K562 (cell line): ENCODE data around the gene ADSS1. TPM values are rescaled to one million over a fixed set of nuclear protein-coding genes. Genes with fewer than 3 reads are reported as not detected.

ENCODE experiments used
- ATAC-seq: fragments of 200-7000 bp; cut with Tn5 transposase; 3 replicates; pipeline ENCODE4 v1.9.1; 2020; ENCODE audit warnings: moderate library complexity
- BruUV-seq: library from RNA; stranded (reverse); fragments of 400-500 nt; replicated peaks from 2 replicates; lab custom pipeline; 2021; lab: Mats Ljungman, UMichigan
- CTCF ChIA-PET: fragments of 300-600 bp; formaldehyde crosslinking; extraction: SDS; loops from one replicate; lab custom pipeline; 2021; ENCODE audit warnings: low intra/inter-chr PET ratio; lab: Yijun Ruan, JAX
- POLR2A ChIA-PET: fragments of 300-600, 350-650 bp; sonication (Branson Sonifier 250); formaldehyde crosslinking; extraction: SDS; loops from one replicate; lab custom pipeline; 2021; ENCODE audit warnings: antibody characterized with exemption, inconsistent platforms; lab: Yijun Ruan, JAX
- DNase-seq, 4 experiments: peaks; one replicate each; pipeline versions ENCODE4 v3.0.0 to v3.0.0-alpha.2; 2011 to 2018; ENCODE audit warnings: low spot score in 3 of 4, mixed read lengths in 3 of 4; ENCODE audit errors: extremely low read depth in 1 of 4
- FAIRE-seq: peaks from 2 replicates; lab custom pipeline; 2011; peaks lifted over from hg19 to GRCh38; lab: Jason Lieb, UNC
- H2AFZ ChIP-seq: 2 replicates; pipeline ENCODE4 v1.6.0; 2011; ENCODE audit warnings: low read depth, low read length, control low read depth, inconsistent platforms
- H3K27ac ChIP-seq: fragments of 200-600 bp; 3 replicates; pipeline ENCODE4 v1.8.0; 2011; ENCODE audit warnings: low read depth, mild to moderate bottlenecking, control low read depth, inconsistent platforms, low read length, moderate library complexity, mixed read lengths; ENCODE audit errors: extremely low read depth
- H3K27me3 ChIP-seq, 2 experiments: fragments of 300-600 bp in 1 of 2; 2 replicates in 1 of 2; 3 replicates in 1 of 2; pipeline versions ENCODE4 v1.6.0 to v1.8.0; 2011; ENCODE audit warnings: inconsistent platforms in 2 of 2, low read length in 2 of 2, mild to moderate bottlenecking in 1 of 2, mixed read lengths in 1 of 2, moderate library complexity in 1 of 2; ENCODE audit not compliant: control insufficient read depth in 2 of 2, insufficient read depth in 2 of 2
- H3K36me3 ChIP-seq: fragments of 300-600 bp; 3 replicates; pipeline ENCODE4 v1.8.0; 2011; ENCODE audit warnings: mild to moderate bottlenecking, low read length, inconsistent platforms; ENCODE audit not compliant: control insufficient read depth, insufficient read depth
- H3K4me1 ChIP-seq, 2 experiments: fragments of 200-600 bp in 1 of 2; replicated peaks in 1 of 2; 2 replicates in 1 of 2; 3 replicates in 1 of 2; pipeline versions ENCODE4 v1.5.1 to v1.8.0; 2011; ENCODE audit warnings: inconsistent platforms in 2 of 2, low read length in 2 of 2, mild to moderate bottlenecking in 1 of 2, mixed read lengths in 1 of 2, moderate library complexity in 1 of 2; ENCODE audit not compliant: control insufficient read depth in 2 of 2, insufficient read depth in 2 of 2
- H3K4me2 ChIP-seq: 2 replicates; pipeline ENCODE4 v1.6.1; 2011; ENCODE audit warnings: low read length, control low read depth, inconsistent platforms, mixed read lengths; ENCODE audit not compliant: insufficient read depth
- H3K4me3 ChIP-seq: fragments of 200-600 bp; sonication (generic), shearing (Covaris generic); 2 replicates; pipeline ENCODE4 v1.5.1; 2016; ENCODE audit warnings: control low read depth, inconsistent platforms
- H3K79me2 ChIP-seq: fragments of 200-600 bp; 3 replicates; pipeline ENCODE4 v1.8.0; 2011; ENCODE audit warnings: low read length, inconsistent platforms; ENCODE audit not compliant: control insufficient read depth, insufficient read depth
- H3K9ac ChIP-seq, 2 experiments: 2 replicates each; pipeline versions ENCODE4 v1.6.0 to v1.6.1; 2011; ENCODE audit warnings: low read depth in 2 of 2, low read length in 2 of 2, control low read depth in 1 of 2, inconsistent platforms in 1 of 2, mild to moderate bottlenecking in 1 of 2, mixed read lengths in 1 of 2; ENCODE audit not compliant: insufficient read depth in 1 of 2
- H3K9me1 ChIP-seq: one replicate; pipeline ENCODE4 v1.6.0; 2011; ENCODE audit warnings: inconsistent platforms, mild to moderate bottlenecking, low read length, moderate library complexity; ENCODE audit not compliant: control insufficient read depth, insufficient read depth
- H3K9me3 ChIP-seq: replicated peaks from 2 replicates; pipeline ENCODE4 v1.5.1; 2011; ENCODE audit warnings: low read depth, low read length, inconsistent platforms; ENCODE audit not compliant: control insufficient read depth, insufficient read depth
- H4K20me1 ChIP-seq: replicated peaks from 2 replicates; pipeline ENCODE4 v1.6.1; 2011; ENCODE audit warnings: low read length, inconsistent platforms, mixed read lengths; ENCODE audit not compliant: control insufficient read depth, insufficient read depth
- FOXK2 ChIP-seq, 2 experiments: fragments of 450-650 bp; IDR thresholded peaks in 1 of 2; conservative IDR thresholded peaks in 1 of 2; 2 replicates each; pipeline ENCODE4 v1.6.1; 2016; ENCODE audit warnings: low read depth in 2 of 2, mild to moderate bottlenecking in 1 of 2
- JUN ChIP-seq, 2 experiments: sonication (generic) in 1 of 2; formaldehyde crosslinking in 1 of 2; IDR thresholded peaks; 2 replicates each; pipeline versions ENCODE4 v1.6.1 to v1.8.0; 2012 to 2022; ENCODE audit warnings: borderline replicate concordance in 2 of 2, mild to moderate bottlenecking in 2 of 2, improper control_type of control experiment in 1 of 2, low read depth in 1 of 2, low read length in 1 of 2, missing genetic modification reagents in 1 of 2
- KLF10 ChIP-seq: fragments of 250-450 bp; sonication (Bioruptor Pico); IDR thresholded peaks from 2 replicates; pipeline ENCODE4 v1.6.1; 2021; ENCODE audit warnings: matching md5 sums
- MCM3 ChIP-seq: fragments of 450-650 bp; IDR thresholded peaks from 2 replicates; pipeline ENCODE4 v1.6.1; 2016
- POLR2B ChIP-seq: fragments of 450-650 bp; IDR thresholded peaks from 2 replicates; pipeline ENCODE4 v1.6.1; 2018; ENCODE audit warnings: low read depth; ENCODE audit not compliant: partially characterized antibody
- PTBP1 ChIP-seq: fragments of 200-400 bp; formaldehyde crosslinking; IDR thresholded peaks from 2 replicates; pipeline ENCODE4 v1.6.1; 2017; ENCODE audit warnings: low read depth, low read length
- SAP30 ChIP-seq: fragments of 200-600 bp; sonication (generic); IDR thresholded peaks from 2 replicates; pipeline ENCODE4 v1.6.1; 2012; ENCODE audit warnings: borderline replicate concordance, low read depth, mild to moderate bottlenecking, moderate library complexity, low read length, control low read depth, inconsistent platforms; ENCODE audit not compliant: insufficient read depth, poor library complexity, severe bottlenecking
- WGBS: fragments of 100-300 bp; shearing (Covaris generic); methylation state at CpG from one replicate; pipeline ENCODE4 v1.1.6; 2016; ENCODE audit warnings: low coverage, mixed read lengths; ENCODE audit not compliant: insufficient coverage; ENCODE audit errors: missing lambda C conversion rate; 5-methylcytosine and 5-hydroxymethylcytosine counted together
- in situ Hi-C: fragments of 300-500 bp; cut with MboI; formaldehyde crosslinking; loops from 4 replicates; pipeline ENCODE4 v1.15.0; 2018; ENCODE audit warnings: inconsistent platforms, mixed read lengths
- intact Hi-C: fragments of 100-400 bp; cut with micrococcal nuclease; formaldehyde crosslinking; loops from 2 replicates; pipeline ENCODE4 v1.14.2; 2022
- polyA plus RNA-seq, 8 experiments: library from polyadenylated mRNA; depleted of rRNA in 4 of 8; stranded (reverse) in 5 of 8; unstranded in 3 of 8; fragments of >200 nt; fragmentation: Nextera tagmentation in 2 of 8; fragmentation: Illumina TruSeq in 1 of 8; extraction: Ambion mirVana in 2 of 8; extraction: Trizol in 1 of 8; gene quantifications; 2 replicates each; pipeline versions ENCODE4 v1.2.1 to v1.2.3, GENCODE V29; 2011 to 2014; ENCODE audit warnings: inconsistent platforms in 1 of 8, missing spikeins in 1 of 8
- total RNA-seq, 7 experiments: library from RNA; depleted of rRNA in 6 of 7; stranded (reverse); fragments of >200 nt in 6 of 7; fragmentation: Illumina TruSeq in 2 of 7; extraction: Trizol in 2 of 7; gene quantifications; 2 replicates each; pipeline versions ENCODE4 v1.2.1 to v1.2.3, GENCODE V29; 2011 to 2021; ENCODE audit warnings: low replicate concordance in 1 of 7

Gene ADSS1
- total and polyA plus RNA-seq, 9 of the 15 experiments (the other 6 are each of a cell fraction or from before 2014, with no cell fraction given): 0.53 to 5.9 (median 3.9) TPM

GRCh38 chr14:104714681-104715080 is 9.3 kb upstream of the ADSS1 start:
- Histone ChIP-seq H3K27me3 (no peaks in the 10 kb centered on the region), H3K9ac (no peak overlapping the region; a peak in 1 of 4 replicates), H3K9me3 (no peaks in the 10 kb centered on the region), H3K4me2 (no peak overlapping the region), H3K36me3 (peaks cover 3% of the 10 kb centered on the region; the same call in 1 of the 3 replicates), H2AFZ (no peak overlapping the region), H3K9me1 (no peaks in the 10 kb centered on the region), H3K27ac (no peak overlapping the region), H3K79me2 (no peaks in the 10 kb centered on the region), H3K4me3 (no peak overlapping the region), H4K20me1 (peaks cover 3% of the 10 kb centered on the region; the same call in 1 of the 2 replicates), H3K4me1 (peaks cover 0 to 38% of the 10 kb centered on the region in 2 experiments; a peak in 2 of 5 replicates)
- CTCF ChIA-PET: no interaction called here
- TF ChIP-seq POLR2B (no peak), KLF10 (no peak), FOXK2 (conservative IDR thresholded peaks at IDR 0.05 in 1 of 2, IDR thresholded peaks at IDR 0.05 in 1 of 2; ENCODE audit: low read depth in 2 of 2) (no peak)
- no peak for DNase-seq
- FAIRE-seq: no peak
- 95% methylated on average over 4 of the region's 31 CpGs for WGBS
- BruUV-seq: no TSS peak
- intact Hi-C loops (no loop called here), in situ Hi-C loops (loop anchor here (5.0 kb wide), 1 partner anchor 57 kb away; no protein-coding TSS in a partner anchor)
- POLR2A ChIA-PET: no interaction called here
- no peak for ATAC-seq

GRCh38 chr14:104715416-104715815 is 8.6 kb upstream of the ADSS1 start:
- Histone ChIP-seq H3K9me1 (no peaks in the 10 kb centered on the region), H3K79me2 (no peaks in the 10 kb centered on the region), H3K27ac (no peak overlapping the region), H2AFZ (no peak overlapping the region), H3K4me1 (peaks cover 0 to 38% of the 10 kb centered on the region in 2 experiments; a peak in 2 of 5 replicates), H3K4me2 (no peak overlapping the region), H3K27me3 (no peaks in the 10 kb centered on the region), H3K4me3 (no peak overlapping the region), H3K9ac (no peak overlapping the region), H4K20me1 (peaks cover 3% of the 10 kb centered on the region; the same call in 1 of the 2 replicates), H3K36me3 (peaks cover 3% of the 10 kb centered on the region; the same call in 1 of the 3 replicates), H3K9me3 (no peaks in the 10 kb centered on the region)
- ChIA-PET POLR2A (no interaction called here), CTCF (no interaction called here)
- TF ChIP-seq JUN (IDR thresholded peaks at IDR 0.05; ENCODE audit: borderline replicate concordance, low read depth, low read length) (no peak), JUN (CRISPR knock-in tag; IDR thresholded peaks at IDR 0.05; ENCODE audit: borderline replicate concordance) (no peak), MCM3 (no peak), SAP30 (no peak), PTBP1 (no peak)
- WGBS: 78% methylated on average over 4 of the region's 18 CpGs
- DNase-seq: no peak
- BruUV-seq: no TSS peak
- in situ Hi-C loops: no loop called here
- intact Hi-C loops: no loop called here
- no peak for ATAC-seq
- FAIRE-seq: no peak
